HEK293 (cell line): ENCODE results near the gene NFKBIL1.

Experiments
- CTCF ChIA-PET: fragments of 350-600 bp; formaldehyde crosslinking; extraction: SDS; loops from one replicate; lab custom pipeline; 2021; ENCODE audit warnings: antibody characterized with exemption; lab: Yijun Ruan, JAX
- POLR2A ChIA-PET: fragments of 300-600 bp; formaldehyde crosslinking; extraction: SDS; loops from one replicate; lab custom pipeline; 2020; ENCODE audit warnings: antibody characterized with exemption, inconsistent platforms; lab: Yijun Ruan, JAX
- H3K27ac ChIP-seq: fragments of 200-500 bp; sonication (Bioruptor generic); 2 replicates; pipeline ENCODE4 v1.5.1; 2014; ENCODE audit warnings: low read depth, low read length, control low read depth, inconsistent platforms; ENCODE audit errors: extremely low read depth
- H3K36me3 ChIP-seq, 2 experiments: fragments of 200-500 bp in 1 of 2; sonication (Bioruptor generic) in 1 of 2; 1 replicate in 1 of 2; 2 replicates in 1 of 2; pipeline ENCODE4 v1.5.1; 2014 to 2017; ENCODE audit warnings: inconsistent platforms in 2 of 2, low read length in 2 of 2; ENCODE audit not compliant: control insufficient read depth in 2 of 2, insufficient read depth in 1 of 2
- H3K4me1 ChIP-seq: fragments of 200-500 bp; sonication (Bioruptor generic); 2 replicates; pipeline ENCODE4 v1.5.1; 2014; ENCODE audit warnings: mild to moderate bottlenecking, low read length, inconsistent platforms; ENCODE audit not compliant: control insufficient read depth, insufficient read depth
- H3K4me3 ChIP-seq: 2 replicates; pipeline ENCODE4 v1.5.1; 2011; ENCODE audit warnings: low read depth, mild to moderate bottlenecking, control low read depth, low read length, moderate library complexity
- H3K9me3 ChIP-seq: fragments of 200-500 bp; sonication (Bioruptor generic); 2 replicates; pipeline ENCODE4 v1.5.1; 2014; ENCODE audit warnings: low read depth, low read length, inconsistent platforms; ENCODE audit not compliant: control insufficient read depth, insufficient read depth
- EGR2 ChIP-seq: fragments of 450-650 bp; formaldehyde crosslinking; IDR thresholded peaks from 2 replicates; pipeline ENCODE4 v1.5.1; 2016; ENCODE audit warnings: low read depth, missing biosample characterization, missing genetic modification characterization
- GLIS2 ChIP-seq: fragments of 450-650 bp; formaldehyde crosslinking; IDR thresholded peaks from 2 replicates; pipeline ENCODE4 v1.5.1; 2016; ENCODE audit warnings: missing biosample characterization, missing genetic modification characterization
- HOXD13 ChIP-seq: sonication (generic); formaldehyde crosslinking; IDR thresholded peaks from 2 replicates; pipeline ENCODE4 v1.8.0; 2022; ENCODE audit warnings: missing genetic modification reagents, borderline replicate concordance
- PRDM1 ChIP-seq: fragments of 450-650 bp; formaldehyde crosslinking; IDR thresholded peaks from 2 replicates; pipeline ENCODE4; 2016; ENCODE audit warnings: missing biosample characterization, missing genetic modification characterization
- SALL2 ChIP-seq: fragments of 450-650 bp; formaldehyde crosslinking; IDR thresholded peaks from 2 replicates; pipeline ENCODE4 v1.5.0; 2017; ENCODE audit warnings: missing biosample characterization, mild to moderate bottlenecking, missing genetic modification characterization, borderline replicate concordance
- YY1 ChIP-seq: fragments of 450-650 bp; formaldehyde crosslinking; IDR thresholded peaks from 2 replicates; pipeline ENCODE4 v1.5.1; 2018; ENCODE audit warnings: missing biosample characterization, missing genetic modification characterization
- ZFHX2 ChIP-seq: fragments of 450-650 bp; formaldehyde crosslinking; conservative IDR thresholded peaks from 2 replicates; pipeline ENCODE4 v1.5.1; 2016; ENCODE audit warnings: missing biosample characterization, missing genetic modification characterization
- ZNF155 ChIP-seq: fragments of 450-650 bp; formaldehyde crosslinking; IDR thresholded peaks from 2 replicates; pipeline ENCODE4 v1.5.1; 2016; ENCODE audit warnings: missing biosample characterization, missing genetic modification characterization
- ZNF280D ChIP-seq: fragments of 450-650 bp; formaldehyde crosslinking; IDR thresholded peaks from 2 replicates; pipeline ENCODE4 v1.5.1; 2016; ENCODE audit warnings: missing biosample characterization, missing genetic modification characterization
- ZNF350 ChIP-seq: fragments of 450-650 bp; formaldehyde crosslinking; IDR thresholded peaks from 2 replicates; pipeline ENCODE4 v1.5.0; 2017; ENCODE audit warnings: missing biosample characterization, mild to moderate bottlenecking, missing genetic modification characterization
- ZNF366 ChIP-seq: fragments of 450-650 bp; formaldehyde crosslinking; conservative IDR thresholded peaks from 2 replicates; pipeline ENCODE4 v1.5.1; 2016; ENCODE audit warnings: missing biosample characterization, missing genetic modification characterization
- ZNF398 ChIP-seq: fragments of 450-650 bp; formaldehyde crosslinking; IDR thresholded peaks from 2 replicates; pipeline ENCODE4 v1.5.1; 2017; ENCODE audit warnings: missing biosample characterization, missing genetic modification characterization
- ZNF596 ChIP-seq: fragments of 450-650 bp; IDR thresholded peaks from 2 replicates; pipeline ENCODE4 v1.5.0; 2018; ENCODE audit warnings: missing biosample characterization, mild to moderate bottlenecking, missing genetic modification characterization, moderate library complexity
- ZNF701 ChIP-seq: fragments of 450-650 bp; formaldehyde crosslinking; IDR thresholded peaks from 2 replicates; pipeline ENCODE4 v1.5.1; 2016; ENCODE audit warnings: missing biosample characterization, missing genetic modification characterization
- ZNF785 ChIP-seq: fragments of 450-650 bp; formaldehyde crosslinking; IDR thresholded peaks from 2 replicates; pipeline ENCODE4 v1.5.1; 2016; ENCODE audit warnings: missing biosample characterization, missing genetic modification characterization

The NFKBIL1 gene

GRCh38 chr6:31586599-31587281 is 39.3 kb downstream of the NFKBIL1 start:
- POLR2A ChIA-PET, result interaction anchor here (0.5 to 0.8 kb wide), 2 partner anchors 12 to 46 kb away, joined by 3 read pairs; no protein-coding TSS in a partner anchor
- Histone ChIP-seq H3K9me3 (no peaks in the 10 kb centered on the region), H3K4me1 (no peaks in the 10 kb centered on the region), H3K36me3 (no peaks in the 10 kb centered on the region), H3K27ac (no peak overlapping the region), H3K4me3 (no peak overlapping the region)
- TF ChIP-seq ZNF398 (tag by site-specific recombination), result peak; percentile 79
- TF ChIP-seq SALL2 (tag by site-specific recombination), result no peak
- peak; percentile 60 for TF ChIP-seq ZFHX2
- peak; percentile 54; the same call in 1 of the 2 replicates for TF ChIP-seq EGR2 (tag by site-specific recombination)
- peak; percentile 13; the same call in 1 of the 2 replicates for TF ChIP-seq GLIS2
- CTCF ChIA-PET, result interaction anchor here (0.5 to 18.7 kb wide), 12 partner anchors 9 to 390 kb away, joined by 3 to 518 read pairs (median 4); partner anchors contain the start of genes ATP6V1G2 and NCR3

DNA sequence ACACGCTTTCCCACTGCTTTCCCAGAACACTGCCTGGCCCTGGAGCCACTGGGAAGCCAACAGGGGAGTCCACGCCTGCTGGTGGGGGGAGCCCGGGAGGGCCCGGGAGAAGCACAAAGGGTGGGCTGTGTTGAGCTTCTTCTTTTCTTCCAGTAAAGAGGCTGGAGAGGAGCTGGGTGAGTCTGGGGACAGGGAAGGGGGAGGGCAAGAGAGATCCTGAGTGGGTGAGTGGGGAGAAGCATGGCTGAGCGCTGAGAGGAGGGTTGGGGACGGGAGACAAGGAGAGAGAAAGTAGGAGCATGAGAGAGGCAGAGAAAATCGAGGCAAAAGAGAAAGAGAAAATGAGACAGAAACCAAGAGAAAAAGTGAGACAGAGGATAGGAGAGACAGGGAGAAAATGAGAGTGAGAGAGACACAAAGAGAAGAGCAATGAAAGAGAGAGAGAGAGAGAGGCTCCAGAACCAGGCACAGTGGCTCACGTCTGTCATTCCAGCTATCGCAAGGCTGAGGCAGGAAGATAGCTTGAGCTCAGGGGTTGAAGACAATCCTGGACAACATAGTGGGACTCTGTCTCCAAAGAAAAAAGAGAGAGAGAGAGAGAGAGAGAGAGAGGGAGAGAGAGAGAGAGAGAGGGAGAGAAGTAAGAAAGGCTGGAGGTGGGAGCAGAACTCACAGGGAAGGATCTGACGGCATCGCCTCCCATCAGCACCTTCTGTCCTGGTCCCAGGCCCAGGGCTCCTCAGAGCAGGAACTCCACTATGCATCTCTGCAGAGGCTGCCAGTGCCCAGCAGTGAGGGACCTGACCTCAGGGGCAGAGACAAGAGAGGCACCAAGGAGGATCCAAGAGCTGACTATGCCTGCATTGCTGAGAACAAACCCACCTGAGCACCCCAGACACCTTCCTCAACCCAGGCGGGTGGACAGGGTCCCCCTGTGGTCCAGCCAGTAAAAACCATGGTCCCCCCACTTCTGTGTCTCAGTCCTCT is 40.7 kb downstream of the NFKBIL1 start:
- no peaks in the 10 kb centered on the region for H3K4me1 ChIP-seq
- CTCF ChIA-PET, result interaction anchor here (0.6 to 18.7 kb wide), 10 partner anchors 8 to 485 kb away, joined by 3 to 518 read pairs (median 4); partner anchors contain the start of genes ATP6V1G2, NCR3 and TNF
- no peaks in the 10 kb centered on the region for H3K9me3 ChIP-seq
- no peak overlapping the region for H3K4me3 ChIP-seq
- H3K36me3 ChIP-seq, result no peaks in the 10 kb centered on the region
- no peak overlapping the region for H3K27ac ChIP-seq
- POLR2A ChIA-PET, result interaction anchor here (0.6 kb wide), 1 partner anchor 87 kb away, joined by 3 read pairs; no protein-coding TSS in a partner anchor
- no peak for TF ChIP-seq ZNF350
- TF ChIP-seq PRDM1 (tag by site-specific recombination), result peak; percentile 99
- no peak for TF ChIP-seq ZNF280D
- TF ChIP-seq ZNF785 (tag by site-specific recombination), result no peak
- TF ChIP-seq YY1 (tag by site-specific recombination), result no peak
- no peak for TF ChIP-seq ZNF155 (tag by site-specific recombination)
- TF ChIP-seq HOXD13, result no peak
- peak; percentile 97 for TF ChIP-seq ZNF596 (tag by site-specific recombination)
- peak; percentile 60 for TF ChIP-seq ZNF366 (tag by site-specific recombination)
- TF ChIP-seq ZNF701 (tag by site-specific recombination), result no peak
